Lower leg skin (tissue), 3 donors: ENCODE results near the gene C2orf92.

Experiments
- POLR2A ChIP-seq, 2 donors: fragments of 450-650 bp; IDR thresholded peaks; one replicate each; pipeline ENCODE4 v1.6.1; 2016 to 2017; ENCODE audit warnings: antibody characterized with exemption in 2 of 2, mild to moderate bottlenecking in 1 of 2, moderate library complexity in 1 of 2
- TF ChIP-seq, protein P1 (sequence below), 3 donors: fragments of 450-650 bp; IDR thresholded peaks; one replicate each; pipeline ENCODE4 v1.5.1; 2016; ENCODE audit warnings: antibody characterized with exemption in 3 of 3, mild to moderate bottlenecking in 3 of 3, moderate library complexity in 2 of 3

GRCh38 chr2:97736608-97737330 lies 67.3 kb downstream of the C2orf92 start:
- TF ChIP-seq, protein P1, sequence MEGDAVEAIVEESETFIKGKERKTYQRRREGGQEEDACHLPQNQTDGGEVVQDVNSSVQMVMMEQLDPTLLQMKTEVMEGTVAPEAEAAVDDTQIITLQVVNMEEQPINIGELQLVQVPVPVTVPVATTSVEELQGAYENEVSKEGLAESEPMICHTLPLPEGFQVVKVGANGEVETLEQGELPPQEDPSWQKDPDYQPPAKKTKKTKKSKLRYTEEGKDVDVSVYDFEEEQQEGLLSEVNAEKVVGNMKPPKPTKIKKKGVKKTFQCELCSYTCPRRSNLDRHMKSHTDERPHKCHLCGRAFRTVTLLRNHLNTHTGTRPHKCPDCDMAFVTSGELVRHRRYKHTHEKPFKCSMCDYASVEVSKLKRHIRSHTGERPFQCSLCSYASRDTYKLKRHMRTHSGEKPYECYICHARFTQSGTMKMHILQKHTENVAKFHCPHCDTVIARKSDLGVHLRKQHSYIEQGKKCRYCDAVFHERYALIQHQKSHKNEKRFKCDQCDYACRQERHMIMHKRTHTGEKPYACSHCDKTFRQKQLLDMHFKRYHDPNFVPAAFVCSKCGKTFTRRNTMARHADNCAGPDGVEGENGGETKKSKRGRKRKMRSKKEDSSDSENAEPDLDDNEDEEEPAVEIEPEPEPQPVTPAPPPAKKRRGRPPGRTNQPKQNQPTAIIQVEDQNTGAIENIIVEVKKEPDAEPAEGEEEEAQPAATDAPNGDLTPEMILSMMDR (IDR thresholded peaks at IDR 0.05) = no peak
- TF ChIP-seq POLR2A (IDR thresholded peaks at IDR 0.05) = no peak
